Measurements from ENCODE around the gene EBF3. TPM values are rescaled to one million over a fixed set of nuclear protein-coding genes. Genes with fewer than 3 reads are reported as not detected.
A peak's percentile ranks its signal among the peaks of the same experiment; 100 is the strongest.

EBF3 gene
- total RNA-seq, 1 donor from 2014 or later, result 21.9 TPM

GRCh38 chr10:129876838-129877237 lies 87.2 kb downstream of the EBF3 start:
- DNase-seq (ENCODE audit: low read depth), result no peak

GRCh38 chr10:129875993-129876726 lies 87.9 kb downstream of the EBF3 start:
- no peak for DNase-seq (ENCODE audit: low read depth)

DNA sequence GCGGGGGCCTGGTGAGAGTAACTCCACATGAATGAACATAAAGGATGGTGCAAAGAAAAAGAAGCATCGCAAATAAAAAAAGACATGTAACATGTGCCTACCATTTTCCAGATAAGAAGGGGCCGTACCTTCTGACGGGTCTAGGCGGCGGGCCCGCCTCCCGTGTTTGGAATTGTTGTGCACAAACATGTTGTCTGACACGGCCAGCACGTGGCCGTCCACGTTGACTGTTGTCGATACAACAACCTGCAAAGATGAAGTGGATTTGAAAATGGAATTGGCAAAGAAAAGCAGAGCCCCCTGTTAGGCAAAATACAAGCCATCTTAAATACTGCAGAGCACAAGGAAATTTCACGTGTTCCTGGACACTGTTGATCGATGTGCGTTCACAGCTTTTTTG lies 90.7 kb downstream of the EBF3 start:
- DNase-seq (ENCODE audit: low read depth), result no peak

DNA sequence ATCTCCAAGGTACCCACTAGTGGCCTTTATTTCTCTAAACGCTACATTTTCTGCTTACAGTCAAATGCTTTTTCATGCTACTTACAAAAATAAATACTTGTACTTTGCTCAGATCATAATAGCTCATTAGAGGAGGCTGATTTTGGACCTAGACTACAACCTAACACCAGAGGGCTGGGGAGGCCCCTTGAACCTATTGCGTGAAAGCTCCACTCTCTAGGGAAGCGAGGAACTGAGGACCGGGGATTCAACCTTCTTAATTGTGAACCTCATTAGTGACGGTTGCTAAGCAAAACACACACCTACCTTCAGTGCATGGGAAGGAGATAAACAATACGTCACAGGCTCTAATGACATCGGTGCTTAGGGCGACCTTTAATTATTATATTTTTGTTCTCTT lies 92.1 kb downstream of the EBF3 start:
- DNase-seq (ENCODE audit: low read depth), result no peak

DNA sequence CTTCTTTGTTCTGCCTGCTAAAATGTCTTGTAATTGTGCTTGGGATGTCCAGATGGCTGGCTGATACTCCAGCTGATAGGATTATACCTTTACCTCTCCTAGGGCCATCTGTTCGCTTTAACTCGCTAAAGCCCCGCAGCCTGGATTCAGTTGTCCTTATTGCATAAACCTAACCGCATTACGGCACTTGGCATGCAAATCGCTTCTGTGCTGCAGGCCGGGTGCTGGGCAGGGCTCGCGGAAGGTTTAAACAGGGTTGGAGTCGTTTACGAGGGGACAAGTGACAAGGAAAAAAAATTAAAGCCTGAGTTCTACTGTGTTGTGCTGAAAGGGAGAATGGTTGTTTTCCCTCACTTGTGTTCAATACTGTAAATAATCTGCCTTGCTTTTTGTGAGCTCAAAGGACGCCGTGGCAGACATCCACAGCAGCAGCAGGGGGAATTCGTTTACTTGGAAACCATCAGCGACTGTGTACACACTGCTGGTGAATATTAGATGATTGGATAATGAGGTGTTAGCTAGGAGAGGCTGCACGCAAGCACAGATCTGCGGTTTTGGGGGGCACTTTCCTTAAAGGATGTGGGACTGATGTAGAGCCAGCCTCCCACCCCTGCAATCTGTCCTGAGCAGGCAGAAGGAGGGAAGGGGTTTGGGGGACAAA lies 93.0 kb downstream of the EBF3 start:
- no peak for DNase-seq (ENCODE audit: low read depth)

DNA sequence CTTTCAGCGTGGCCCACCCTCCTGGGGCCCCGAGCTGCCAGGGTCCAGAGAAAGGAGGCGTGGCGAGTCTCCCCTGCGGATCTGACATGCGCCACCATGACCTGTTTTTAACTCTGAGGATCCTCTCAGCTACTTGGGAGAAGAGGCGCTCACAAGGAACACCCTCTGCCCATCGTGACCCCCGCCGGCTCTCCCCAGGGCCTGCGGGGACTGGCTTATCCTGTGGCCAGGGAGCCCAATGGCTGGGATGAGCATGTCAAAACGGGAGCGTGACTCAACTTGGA lies 93.7 kb downstream of the EBF3 start:
- DNase-seq (ENCODE audit: low read depth), result no peak

DNA sequence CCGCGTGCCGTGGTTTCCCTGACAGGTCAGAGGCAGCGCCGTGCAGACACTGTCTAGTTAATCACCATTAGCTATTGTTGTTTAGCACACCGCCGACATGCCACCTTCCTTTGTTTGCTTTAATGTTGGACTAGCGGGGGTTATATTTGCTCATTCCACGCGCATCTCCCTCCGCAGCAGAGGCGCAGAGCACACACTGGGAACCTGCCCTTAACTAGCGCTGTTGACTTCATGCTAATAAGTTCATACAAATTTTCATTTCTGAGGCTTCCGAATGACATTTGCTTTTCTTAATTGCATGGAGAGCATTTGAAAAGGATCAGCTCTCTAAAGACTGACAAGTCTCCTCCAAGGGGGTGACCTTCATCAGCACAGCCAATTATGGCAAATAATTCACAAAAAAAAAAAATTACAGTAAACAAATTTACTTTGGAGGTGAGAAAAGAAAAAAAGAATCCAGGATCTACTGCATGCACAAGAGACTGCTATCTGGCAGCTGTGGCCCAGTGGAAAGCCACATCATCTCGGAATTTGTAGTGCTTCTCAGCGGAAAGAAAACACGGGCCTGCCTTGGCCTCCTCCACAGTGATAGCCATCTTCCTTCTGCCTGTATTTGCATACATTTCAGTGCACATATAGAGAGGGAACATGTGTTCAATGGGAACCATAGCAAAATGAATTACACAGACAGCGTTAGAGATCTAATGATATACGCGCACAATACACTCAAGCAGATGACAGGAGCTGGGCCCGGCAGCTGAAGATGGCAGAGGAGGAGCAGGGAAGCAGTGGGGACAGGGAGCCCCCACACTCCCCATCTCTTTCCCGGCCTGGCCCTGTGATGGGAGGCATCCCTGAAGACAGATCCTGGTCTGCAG lies 94.2 kb downstream of the EBF3 start:
- DNase-seq (ENCODE audit: low read depth), result no peak

GRCh38 chr10:129868449-129869035 lies 95.5 kb downstream of the EBF3 start:
- no peak for DNase-seq (ENCODE audit: low read depth)

DNA sequence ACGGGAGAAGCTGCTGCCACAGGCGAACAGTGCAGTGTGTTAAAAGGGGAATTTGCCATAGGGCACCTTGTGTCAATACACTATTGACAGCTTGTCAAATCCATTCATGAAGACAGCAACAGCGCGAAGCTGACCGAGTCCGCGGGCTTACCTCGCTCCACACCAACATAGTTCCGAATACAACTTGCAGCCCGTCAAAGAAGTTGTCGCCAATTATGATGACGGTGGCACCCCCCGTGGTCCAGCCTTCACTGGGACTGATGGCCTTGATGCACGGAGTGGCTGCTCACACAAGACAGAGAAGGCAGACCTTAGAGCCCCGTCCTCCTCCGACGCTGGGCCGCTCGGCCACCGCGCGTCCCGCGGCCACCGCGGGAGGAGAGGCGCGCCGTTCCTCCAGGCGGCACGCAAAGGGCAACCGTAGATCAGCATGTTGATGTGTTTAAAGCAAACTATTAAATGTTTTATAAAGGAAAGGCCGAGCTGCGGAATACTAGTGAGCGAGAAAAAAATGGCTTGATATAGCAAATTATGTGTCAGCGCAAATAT lies 96.4 kb downstream of the EBF3 start:
- DNase-seq (ENCODE audit: low read depth), result no peak

GRCh38 chr10:129866894-129867293 lies 97.2 kb downstream of the EBF3 start:
- no peak for DNase-seq (ENCODE audit: low read depth)

GRCh38 chr10:129865960-129866359 lies 98.1 kb downstream of the EBF3 start:
- DNase-seq (ENCODE audit: low read depth), result peak; percentile 36

- DNase-seq (ENCODE audit: low read depth), result no peak
Measured at GRCh38 chr10:129865413-129865812, 98.7 kb downstream of the EBF3 start.

- DNase-seq (ENCODE audit: low read depth), result peak; percentile 31
Measured at GRCh38 chr10:129864601-129865126, 99.4 kb downstream of the EBF3 start.

DNA sequence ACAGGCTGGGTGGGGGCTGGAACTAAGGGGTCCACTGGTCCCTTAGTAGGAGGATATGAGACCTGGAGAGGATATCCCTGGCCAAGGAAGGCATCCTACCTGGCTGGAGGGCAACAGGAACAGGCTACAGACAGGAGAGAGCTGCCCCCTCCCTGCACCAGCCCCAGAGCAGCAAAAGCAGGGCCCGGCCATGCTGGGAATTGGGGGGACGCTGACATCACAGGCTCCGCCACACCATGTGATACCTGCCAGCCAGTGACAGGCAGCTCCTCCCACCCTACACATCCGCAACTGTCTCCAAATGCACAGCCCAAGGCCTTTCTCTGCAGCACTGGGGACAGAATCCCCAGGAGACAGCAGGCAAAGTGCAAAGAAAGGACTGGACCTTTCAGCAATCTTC lies 100.0 kb downstream of the EBF3 start:
- DNase-seq (ENCODE audit: low read depth), result no peak

DNA sequence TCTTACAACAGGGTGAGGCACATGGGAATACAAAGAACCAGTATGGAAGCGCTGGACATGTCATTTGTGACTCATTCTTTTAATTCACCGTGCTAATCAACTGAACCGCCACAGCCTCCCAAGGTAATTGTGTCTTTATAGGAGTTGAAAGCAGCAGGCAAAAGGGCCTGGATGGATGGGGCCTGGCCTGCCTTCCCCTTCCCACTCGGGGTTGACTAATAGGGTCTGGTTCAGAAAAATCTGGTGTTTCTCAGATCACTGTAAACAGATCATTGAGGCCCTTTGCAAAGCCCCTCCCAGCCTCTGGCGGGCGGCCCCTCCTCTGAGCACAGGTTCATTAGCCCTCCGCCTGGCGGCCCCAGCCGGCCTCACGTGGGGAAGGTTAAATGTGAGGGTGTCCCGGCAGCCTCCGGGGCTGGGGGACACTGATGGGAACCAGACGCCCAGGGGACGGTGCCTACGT lies 100.8 kb downstream of the EBF3 start:
- no peak for DNase-seq (ENCODE audit: low read depth)

GRCh38 chr10:129861776-129862531 lies 102.1 kb downstream of the EBF3 start:
- no peak for DNase-seq (ENCODE audit: low read depth)

DNA sequence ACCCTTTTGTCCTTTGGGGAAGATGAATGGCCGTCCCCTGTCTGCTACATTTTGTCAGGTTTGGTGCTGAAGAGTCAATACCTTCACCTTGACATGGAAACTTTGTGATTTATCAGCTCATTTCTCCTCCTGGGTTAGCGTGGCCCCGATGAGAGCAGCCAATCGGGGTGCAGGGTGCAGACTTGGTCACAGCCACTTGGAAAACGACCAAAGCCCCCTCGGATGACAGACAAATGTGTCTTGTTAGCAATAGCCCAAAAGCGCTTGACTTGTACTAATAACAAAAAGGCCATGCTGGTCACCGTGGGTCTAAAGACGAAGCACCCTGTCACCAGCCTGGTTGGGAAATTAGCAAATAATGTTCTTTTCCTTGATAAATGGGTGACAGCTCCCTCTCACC lies 103.7 kb downstream of the EBF3 start:
- no peak for DNase-seq (ENCODE audit: low read depth)

DNA sequence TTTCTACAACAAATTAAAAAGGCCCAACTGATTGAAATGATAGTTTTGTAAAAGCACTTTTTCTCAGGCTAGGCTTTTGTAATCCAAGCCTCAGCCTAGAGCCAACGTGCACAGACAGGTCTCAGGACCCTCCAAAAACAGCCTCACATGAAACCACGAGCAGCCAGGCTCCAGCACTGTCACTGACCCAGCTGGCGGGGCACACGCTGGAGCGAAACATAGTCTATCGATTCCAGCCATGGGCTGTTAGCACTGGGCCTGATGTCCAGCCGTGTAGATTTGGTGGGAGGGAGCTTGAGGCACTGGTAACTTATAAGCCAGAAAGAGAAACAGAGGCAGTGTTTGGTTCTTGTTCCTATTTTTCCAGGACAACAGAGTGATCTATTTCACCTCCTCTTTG lies 104.5 kb downstream of the EBF3 start:
- DNase-seq (ENCODE audit: low read depth), result no peak

- DNase-seq (ENCODE audit: low read depth), result no peak
Measured at GRCh38 chr10:129857242-129857960, 106.7 kb downstream of the EBF3 start.

Data from myocyte (in vitro differentiated cells).